DND-41 (cell line): Measurements from ENCODE around the gene CDK5RAP1.
"Not testable (repeated sequence)": the region's sequence is repeated elsewhere in the genome, so short reads cannot be mapped to it uniquely, and the experiment has no call there.

Experiments
- ATAC-seq: fragments of 200-7000 bp; cut with Tn5 transposase; 3 replicates; pipeline ENCODE4 v1.9.1; 2021; ENCODE audit warnings: low read depth; ENCODE audit not compliant: insufficient read depth
- DNase-seq: peaks from one replicate; pipeline ENCODE4 v3.0.0-alpha.2; 2020
- H2AFZ ChIP-seq: 2 replicates; pipeline ENCODE4 v1.6.0; 2012; ENCODE audit warnings: low read depth, low read length
- H3K27ac ChIP-seq: 2 replicates; pipeline ENCODE4 v1.5.1; 2012; ENCODE audit warnings: low read length, inconsistent platforms
- H3K27me3 ChIP-seq: fragments of 200-600 bp; sonication (generic); 2 replicates; pipeline ENCODE4 v1.6.0; 2012; ENCODE audit warnings: low read length, mild to moderate bottlenecking, inconsistent platforms; ENCODE audit not compliant: insufficient read depth, poor library complexity
- H3K36me3 ChIP-seq: 2 replicates; pipeline ENCODE4 v1.5.1; 2012; ENCODE audit warnings: low read length, inconsistent platforms; ENCODE audit not compliant: insufficient read depth
- H3K4me1 ChIP-seq: 2 replicates; pipeline ENCODE4 v1.5.1; 2012; ENCODE audit warnings: mild to moderate bottlenecking, low read length; ENCODE audit not compliant: insufficient read depth
- H3K4me2 ChIP-seq: 2 replicates; pipeline ENCODE4 v1.6.0; 2012; ENCODE audit warnings: mild to moderate bottlenecking, moderate library complexity, low read length, inconsistent platforms; ENCODE audit not compliant: insufficient read depth
- H3K4me3 ChIP-seq, 2 experiments: fragments of 200-600 bp in 1 of 2; shearing (Covaris generic) in 1 of 2; 2 replicates each; pipeline ENCODE4 v1.5.1; 2012 to 2016; ENCODE audit warnings: inconsistent platforms in 2 of 2, low read length in 2 of 2, mild to moderate bottlenecking in 2 of 2, low read depth in 1 of 2, moderate library complexity in 1 of 2
- H3K79me2 ChIP-seq: 2 replicates; pipeline ENCODE4 v1.6.0; 2012; ENCODE audit warnings: low read length, inconsistent platforms; ENCODE audit not compliant: insufficient read depth
- H3K9ac ChIP-seq: 2 replicates; pipeline ENCODE4 v1.6.0; 2012; ENCODE audit warnings: low read depth, mild to moderate bottlenecking, inconsistent platforms, low read length, moderate library complexity
- H3K9me3 ChIP-seq: 2 replicates; pipeline ENCODE4 v1.5.1; 2012; ENCODE audit warnings: low read length, moderate library complexity, mild to moderate bottlenecking, inconsistent platforms; ENCODE audit not compliant: insufficient read depth, severe bottlenecking
- H4K20me1 ChIP-seq: 2 replicates; pipeline ENCODE4 v1.6.0; 2012; ENCODE audit warnings: low read length; ENCODE audit not compliant: insufficient read depth
- EZH2 ChIP-seq: IDR thresholded peaks from 3 replicates; pipeline ENCODE4 v1.6.1; 2012; ENCODE audit warnings: borderline replicate concordance, low read depth, mild to moderate bottlenecking, moderate library complexity, low read length, inconsistent platforms; ENCODE audit not compliant: severe bottlenecking
- TF ChIP-seq, protein P1 (sequence below): IDR thresholded peaks from 2 replicates; pipeline ENCODE4 v1.5.1; 2012; ENCODE audit warnings: borderline replicate concordance, low read length, moderate library complexity, mild to moderate bottlenecking; ENCODE audit not compliant: poor library complexity, severe bottlenecking; ENCODE audit errors: extremely low read depth

CDK5RAP1 gene

DNA sequence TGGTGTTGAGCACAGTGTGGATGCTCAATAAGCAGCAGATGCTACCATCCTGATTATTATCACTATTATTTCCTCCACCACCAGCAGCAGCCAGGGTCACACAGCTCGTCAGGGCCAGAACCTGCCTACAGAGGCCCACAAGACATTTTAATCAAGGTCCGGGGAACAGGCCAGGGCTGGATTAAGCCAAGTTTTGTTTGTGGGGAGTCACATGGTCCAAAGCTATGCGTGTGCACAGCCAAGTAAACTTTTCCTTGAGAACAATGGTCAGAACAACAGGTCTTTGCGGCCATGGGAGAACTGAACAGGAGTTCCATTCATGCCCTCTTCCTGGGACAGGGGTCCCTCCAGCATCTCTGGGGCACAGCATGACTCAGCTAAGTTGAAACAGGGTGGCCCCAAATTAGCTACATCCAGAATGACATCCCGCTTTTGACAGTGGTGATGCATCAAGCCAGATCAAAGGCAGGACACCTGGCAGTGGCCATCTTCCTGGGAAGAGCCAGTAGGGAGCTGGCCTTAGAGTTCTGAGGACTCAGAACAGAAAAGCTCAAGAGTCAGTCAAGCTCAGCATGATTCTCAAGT is 30.6 kb upstream of the CDK5RAP1 start:
- H3K4me1 ChIP-seq, result no peaks in the 10 kb centered on the region
- no peak for DNase-seq
- ATAC-seq, result no peak
- H3K9me3 ChIP-seq, result no peaks in the 10 kb centered on the region
- H3K36me3 ChIP-seq, result no peaks in the 10 kb centered on the region
- H3K27me3 ChIP-seq, result no peaks in the 10 kb centered on the region
- H3K27ac ChIP-seq, result no peak overlapping the region
- no peak overlapping the region for H3K4me2 ChIP-seq
- no peaks in the 10 kb centered on the region for H4K20me1 ChIP-seq
- no peak overlapping the region for H3K9ac ChIP-seq
- H3K4me3 ChIP-seq, result no peak overlapping the region
- no peaks in the 10 kb centered on the region for H3K79me2 ChIP-seq
- no peak overlapping the region for H2AFZ ChIP-seq
- TF ChIP-seq EZH2, result no peak
- TF ChIP-seq, protein P1, sequence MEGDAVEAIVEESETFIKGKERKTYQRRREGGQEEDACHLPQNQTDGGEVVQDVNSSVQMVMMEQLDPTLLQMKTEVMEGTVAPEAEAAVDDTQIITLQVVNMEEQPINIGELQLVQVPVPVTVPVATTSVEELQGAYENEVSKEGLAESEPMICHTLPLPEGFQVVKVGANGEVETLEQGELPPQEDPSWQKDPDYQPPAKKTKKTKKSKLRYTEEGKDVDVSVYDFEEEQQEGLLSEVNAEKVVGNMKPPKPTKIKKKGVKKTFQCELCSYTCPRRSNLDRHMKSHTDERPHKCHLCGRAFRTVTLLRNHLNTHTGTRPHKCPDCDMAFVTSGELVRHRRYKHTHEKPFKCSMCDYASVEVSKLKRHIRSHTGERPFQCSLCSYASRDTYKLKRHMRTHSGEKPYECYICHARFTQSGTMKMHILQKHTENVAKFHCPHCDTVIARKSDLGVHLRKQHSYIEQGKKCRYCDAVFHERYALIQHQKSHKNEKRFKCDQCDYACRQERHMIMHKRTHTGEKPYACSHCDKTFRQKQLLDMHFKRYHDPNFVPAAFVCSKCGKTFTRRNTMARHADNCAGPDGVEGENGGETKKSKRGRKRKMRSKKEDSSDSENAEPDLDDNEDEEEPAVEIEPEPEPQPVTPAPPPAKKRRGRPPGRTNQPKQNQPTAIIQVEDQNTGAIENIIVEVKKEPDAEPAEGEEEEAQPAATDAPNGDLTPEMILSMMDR, result no peak

DNA sequence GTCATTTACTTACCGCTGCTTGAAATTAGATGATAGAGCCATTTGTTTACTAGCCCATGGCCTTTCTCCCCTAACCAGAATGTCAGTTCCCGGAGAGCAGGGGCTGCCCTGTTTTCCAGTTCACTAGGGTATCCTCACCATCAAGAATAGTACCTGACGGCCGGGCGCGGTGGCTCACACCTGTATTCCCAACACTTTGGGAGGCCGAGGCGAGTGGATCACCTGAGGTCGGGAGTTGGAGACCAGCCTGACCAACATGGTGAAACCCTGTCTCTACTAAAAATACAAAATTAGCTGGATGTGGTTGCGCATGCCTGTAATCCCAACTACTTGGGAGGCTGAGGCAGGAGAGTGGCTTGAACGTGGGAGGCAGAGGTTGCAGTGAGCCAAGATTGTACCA is 22.6 kb upstream of the CDK5RAP1 start:
- H3K4me1 ChIP-seq, H2AFZ ChIP-seq, H3K9me3 ChIP-seq, ATAC-seq, H3K9ac ChIP-seq, DNase-seq, H3K27ac ChIP-seq, H4K20me1 ChIP-seq, H3K4me2 ChIP-seq, H3K27me3 ChIP-seq, H3K36me3 ChIP-seq, H3K4me3 ChIP-seq, H3K79me2 ChIP-seq: not testable (repeated sequence)

DNA sequence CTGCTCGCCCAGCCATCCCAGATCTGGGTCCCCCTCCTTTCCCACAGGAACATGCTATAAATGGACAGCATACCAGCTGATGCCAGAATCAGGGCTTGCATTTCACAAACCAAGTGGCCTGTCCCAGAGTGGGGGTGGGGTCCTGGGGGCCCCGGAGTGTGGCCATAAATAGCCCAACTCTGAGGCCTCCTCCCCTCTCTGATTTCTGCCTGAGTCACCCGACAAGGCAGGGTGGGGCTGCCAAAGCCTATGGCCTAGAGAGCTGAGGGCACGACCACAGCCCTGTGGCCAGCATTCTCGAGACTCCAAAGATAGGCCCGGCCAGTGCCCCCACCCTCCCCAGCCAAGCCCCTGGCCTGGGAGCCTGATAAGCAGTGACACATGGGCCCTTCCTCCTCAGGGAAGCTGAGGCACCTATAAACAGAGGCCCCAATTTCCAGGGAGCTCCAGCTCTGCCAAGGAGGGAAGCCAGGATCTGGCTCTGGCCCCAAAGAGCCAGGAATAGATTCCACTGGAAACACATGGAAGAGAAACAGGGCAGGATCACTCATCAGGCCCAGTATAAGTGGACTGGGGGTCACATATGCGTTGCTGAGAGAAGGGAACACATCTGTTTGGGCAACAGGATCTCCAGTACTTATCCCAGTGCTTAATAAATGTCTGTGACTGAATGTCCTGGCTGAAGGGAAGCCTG is 22.0 kb upstream of the CDK5RAP1 start:
- DNase-seq (no peak), ATAC-seq (no peak)
- Histone ChIP-seq H3K27me3 (no peaks in the 10 kb centered on the region), H3K4me2 (no peak overlapping the region), H3K4me1 (no peaks in the 10 kb centered on the region), H4K20me1 (no peaks in the 10 kb centered on the region), H3K79me2 (no peaks in the 10 kb centered on the region), H3K36me3 (no peaks in the 10 kb centered on the region), H3K9ac (no peak overlapping the region), H2AFZ (no peak overlapping the region), H3K27ac (no peak overlapping the region), H3K9me3 (no peaks in the 10 kb centered on the region), H3K4me3 (no peak overlapping the region)
- TF ChIP-seq, protein P1, result no peak
- TF ChIP-seq EZH2, result no peak

DNA sequence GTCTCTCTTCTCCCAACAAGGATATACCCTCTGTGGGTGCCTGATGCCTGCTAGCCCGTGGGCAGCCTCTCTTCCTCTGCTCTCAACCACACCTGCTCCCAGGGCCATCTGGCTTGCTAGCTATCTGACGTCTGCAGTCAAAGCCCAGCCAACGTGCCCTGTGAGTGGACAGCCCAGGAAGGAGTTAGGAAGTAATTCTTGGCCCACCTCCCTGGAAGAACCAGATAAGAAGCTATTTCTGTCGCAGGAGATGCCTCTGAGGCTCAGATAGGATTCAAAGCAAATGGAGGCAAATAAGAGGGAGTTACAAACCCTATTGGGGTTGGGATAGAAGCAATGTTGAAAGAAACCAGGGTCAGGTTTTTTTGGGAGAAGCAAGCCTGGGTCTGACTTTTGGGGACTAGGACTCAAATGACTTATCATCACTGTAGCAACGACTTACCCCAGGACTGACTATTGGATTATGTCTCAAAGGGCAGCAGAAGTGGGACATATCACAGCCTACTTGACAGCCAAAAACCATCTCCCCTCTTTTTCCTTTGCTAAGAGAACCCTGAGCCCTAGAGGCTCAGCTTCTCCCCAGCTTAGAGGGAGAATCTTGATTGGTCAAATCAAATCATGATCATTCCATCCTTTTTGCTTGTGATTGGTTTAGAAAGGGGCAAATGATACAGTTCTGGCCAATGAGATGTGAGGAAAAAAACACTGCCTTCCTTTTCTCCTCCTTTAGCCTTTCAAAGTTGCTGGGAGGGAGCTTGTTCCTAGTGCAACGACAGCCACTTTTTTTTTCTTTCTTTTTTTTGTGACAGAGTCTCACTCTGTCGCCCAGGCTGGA is 18.0 kb upstream of the CDK5RAP1 start:
- Histone ChIP-seq H3K4me3 (no peak overlapping the region), H3K79me2 (no peaks in the 10 kb centered on the region), H3K4me2 (no peak overlapping the region), H3K4me1 (no peaks in the 10 kb centered on the region), H2AFZ (no peak overlapping the region), H4K20me1 (no peaks in the 10 kb centered on the region; the same call in 1 of the 2 replicates), H3K9me3 (no peaks in the 10 kb centered on the region), H3K27ac (no peak overlapping the region), H3K36me3 (no peaks in the 10 kb centered on the region), H3K27me3 (no peaks in the 10 kb centered on the region), H3K9ac (no peak overlapping the region)
- DNase-seq (no peak), ATAC-seq (no peak)
- TF ChIP-seq, protein P1, result no peak
- TF ChIP-seq EZH2, result no peak
